SK-N-MC (cell line): ENCODE measurements around the gene LEF1.

Source experiments
- FOXP2 ChIP-seq: optimal IDR thresholded peaks from 2 replicates; pipeline ENCODE3; 2011; ENCODE audit warnings: mild to moderate bottlenecking, moderate library complexity; ENCODE audit not compliant: insufficient read depth; ENCODE audit errors: extremely low read length, control extremely low read depth
- POLR2AphosphoS5 ChIP-seq: IDR thresholded peaks from 2 replicates; pipeline ENCODE4 v1.6.1; 2012; ENCODE audit warnings: mild to moderate bottlenecking, low read depth, low read length, borderline replicate concordance

DNA sequence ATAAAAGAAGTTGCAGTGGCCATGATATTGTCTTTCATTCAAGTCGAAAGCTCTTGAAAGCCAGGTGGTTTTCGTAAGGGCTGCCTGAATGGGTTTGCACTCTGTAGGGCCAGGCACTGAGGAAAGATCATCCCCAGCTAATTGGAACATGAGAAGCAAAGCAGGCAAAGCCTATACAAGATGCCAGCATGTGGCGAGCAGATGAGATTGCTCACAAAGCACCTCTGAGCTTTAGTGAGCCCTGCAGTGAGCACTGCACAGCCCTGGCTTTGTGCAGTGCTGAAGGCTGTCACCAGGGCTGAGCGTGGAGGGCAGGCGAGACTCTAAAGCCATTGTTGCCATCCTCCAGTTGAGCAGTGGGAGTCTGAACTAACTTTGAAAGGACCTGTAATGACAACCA lies 125.2 kb downstream of the LEF1 start:
- TF ChIP-seq FOXP2: no peak
- no peak for TF ChIP-seq POLR2AphosphoS5
